Adrenal gland (tissue), 12 donors: Measurements from ENCODE around the gene CALML4. TPM values are rescaled to one million over a fixed set of nuclear protein-coding genes. Genes with fewer than 3 reads are reported as not detected.
A peak's percentile ranks its signal among the peaks of the same experiment; 100 is the strongest.
"Not testable (repeated sequence)": the region's sequence is repeated elsewhere in the genome, so short reads cannot be mapped to it uniquely, and the experiment has no call there.

Experiments used
- DNase-seq, 7 donors: peaks; one replicate each; pipeline ENCODE4 v3.0.0-alpha.2; 2019 to 2020
- H3K27ac ChIP-seq, 5 donors: fragments of 200-600 bp; sonication (generic) in 4 of 5; 1 replicate in 3 of 5; 2 replicates in 2 of 5; pipeline versions ENCODE4 v1.5.1 to v1.8.0; 2016 to 2020; ENCODE audit warnings: mild to moderate bottlenecking in 1 of 5
- H3K27me3 ChIP-seq: fragments of 200-600 bp; 2 replicates; pipeline ENCODE4 v1.8.0; 2021
- H3K36me3 ChIP-seq, 2 donors: fragments of 200-600 bp; replicated peaks in 1 of 2; 1 replicate in 1 of 2; 2 replicates in 1 of 2; pipeline versions ENCODE4 v1.5.1 to v1.8.0; 2018 to 2022
- H3K4me1 ChIP-seq, 2 donors: fragments of 200-600 bp; replicated peaks in 1 of 2; 1 replicate in 1 of 2; 2 replicates in 1 of 2; pipeline versions ENCODE4 v1.5.1 to v1.8.0; 2018 to 2021
- H3K4me3 ChIP-seq, 4 donors: fragments of 200-600 bp; sonication (generic) in 3 of 4; one replicate each; pipeline ENCODE4 v1.5.1; 2016 to 2018
- H3K9me3 ChIP-seq, 3 donors: fragments of 200-600 bp; sonication (generic) in 1 of 3; replicated peaks in 1 of 3; 1 replicate in 2 of 3; 2 replicates in 1 of 3; pipeline versions ENCODE4 v1.5.1 to v1.8.0; 2016 to 2021
- POLR2A ChIP-seq, 2 donors: fragments of 450-650 bp; IDR thresholded peaks; one replicate each; pipeline ENCODE4 v1.6.1; 2017; ENCODE audit warnings: antibody characterized with exemption in 2 of 2, mild to moderate bottlenecking in 2 of 2, moderate library complexity in 1 of 2
- WGBS, 4 donors: extraction: QIAGEN DNeasy Blood & Tissue Kit in 2 of 4; methylation state at CpG; one replicate each; pipeline versions ENCODE4 v1.1.5 to v1.1.7; 2013 to 2017; 5-methylcytosine and 5-hydroxymethylcytosine counted together
- intact Hi-C, 2 donors: fragments of 100-400 bp; cut with DNase I; formaldehyde crosslinking; loops; one replicate each; pipeline versions ENCODE4 v1.14.1 to v1.15.0; 2022 to 2023
- polyA plus RNA-seq, 3 donors: library from polyadenylated mRNA; stranded (reverse); fragments of 200-250 nt in 2 of 3; fragments of 350-450 nt in 1 of 3; fragmentation: Illumina TruSeq in 1 of 3; extraction: RNeasy Lipid Tissue Mini Kit (QIAGEN cat#74804) in 1 of 3; gene quantifications; one replicate each; pipeline ENCODE4 v1.2.3, GENCODE V29; 2013 to 2014
- total RNA-seq, 9 donors: library from RNA; depleted of rRNA in 4 of 9; stranded (reverse); fragments of >200 nt in 4 of 9; fragments of 120-200 nt in 1 of 9; fragmentation: NEBNext Ultra II Directional in 1 of 9; extraction: Animal tissue kit (Norgen Biotek cat#: 25700) in 1 of 9; gene quantifications; one replicate each; pipeline versions ENCODE4 v1.1.0 to v1.2.4, GENCODE V29; 2013 to 2023
- TF ChIP-seq, protein P1 (sequence below), 6 experiments: fragments of 450-650 bp in 4 of 6; fragments of 200-600 bp in 2 of 6; sonication (generic) in 1 of 6; IDR thresholded peaks; 1 replicate in 5 of 6; 2 replicates in 1 of 6; pipeline versions ENCODE4 v1.5.1 to v1.8.0; 2016 to 2021; ENCODE audit warnings: antibody characterized with exemption in 6 of 6, mild to moderate bottlenecking in 2 of 6, moderate library complexity in 1 of 6
- donor health status: healthy with polysubstance abuse.
- donor health status: Bipolar disorder and iron deficiency.
- donor health status: DM: yes; HTN: yes; CAD: no.
- donor health status: DM: no; HTN: no; CAD: no.
- donor health status: DM: no; HTN: no; CAD: no.
- donor health status: DM: yes; HTN: yes; CAD: no.

Gene CALML4
- total and polyA plus RNA-seq, 12 donors, result 3.3 to 25.1 (median 7.2) TPM

DNA sequence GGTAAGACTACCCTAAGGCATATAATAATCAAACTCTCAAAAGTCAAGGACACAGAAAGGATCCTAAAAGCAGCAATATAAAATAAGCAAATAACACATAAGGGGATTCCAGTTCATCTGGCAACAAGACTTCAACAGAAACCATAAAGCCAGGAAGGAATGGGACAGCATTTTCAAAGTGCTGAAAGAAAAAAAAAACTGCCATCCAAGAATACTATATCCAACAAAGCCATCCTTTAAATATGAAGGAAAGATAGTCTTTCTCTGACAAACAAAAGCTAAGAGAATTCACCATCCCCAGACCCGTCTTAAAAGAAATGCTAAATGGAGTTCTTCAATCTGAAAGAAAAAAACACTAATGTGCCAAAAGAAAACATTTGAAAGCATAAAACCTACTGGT lies 39.1 kb upstream of the CALML4 start:
- WGBS, 4 donors, result 90 to 100% (median 97%) methylated on average over 1 of the region's 1 CpG
- TF ChIP-seq, protein P1, sequence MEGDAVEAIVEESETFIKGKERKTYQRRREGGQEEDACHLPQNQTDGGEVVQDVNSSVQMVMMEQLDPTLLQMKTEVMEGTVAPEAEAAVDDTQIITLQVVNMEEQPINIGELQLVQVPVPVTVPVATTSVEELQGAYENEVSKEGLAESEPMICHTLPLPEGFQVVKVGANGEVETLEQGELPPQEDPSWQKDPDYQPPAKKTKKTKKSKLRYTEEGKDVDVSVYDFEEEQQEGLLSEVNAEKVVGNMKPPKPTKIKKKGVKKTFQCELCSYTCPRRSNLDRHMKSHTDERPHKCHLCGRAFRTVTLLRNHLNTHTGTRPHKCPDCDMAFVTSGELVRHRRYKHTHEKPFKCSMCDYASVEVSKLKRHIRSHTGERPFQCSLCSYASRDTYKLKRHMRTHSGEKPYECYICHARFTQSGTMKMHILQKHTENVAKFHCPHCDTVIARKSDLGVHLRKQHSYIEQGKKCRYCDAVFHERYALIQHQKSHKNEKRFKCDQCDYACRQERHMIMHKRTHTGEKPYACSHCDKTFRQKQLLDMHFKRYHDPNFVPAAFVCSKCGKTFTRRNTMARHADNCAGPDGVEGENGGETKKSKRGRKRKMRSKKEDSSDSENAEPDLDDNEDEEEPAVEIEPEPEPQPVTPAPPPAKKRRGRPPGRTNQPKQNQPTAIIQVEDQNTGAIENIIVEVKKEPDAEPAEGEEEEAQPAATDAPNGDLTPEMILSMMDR (IDR thresholded peaks at IDR 0.05), result no peak
- TF ChIP-seq POLR2A (IDR thresholded peaks at IDR 0.05), result no peak

GRCh38 chr15:68241088-68241935 lies 36.2 kb upstream of the CALML4 start:
- intact Hi-C loops, result no loop called here
- peaks cover 0 to 5% (median 5%) of the 10 kb centered on the region in 3 donors for H3K9me3 ChIP-seq
- H3K36me3 ChIP-seq, result no peaks in the 10 kb centered on the region
- H3K4me3 ChIP-seq, result no peak overlapping the region
- TF ChIP-seq POLR2A (IDR thresholded peaks at IDR 0.05), result no peak
- TF ChIP-seq, protein P1 (IDR thresholded peaks at IDR 0.05), result no peak
- no peaks in the 10 kb centered on the region for H3K27me3 ChIP-seq
- 77 to 82% (median 81%) methylated on average over 5 of the region's 5 CpGs for WGBS, 4 donors
- no peaks in the 10 kb centered on the region for H3K4me1 ChIP-seq
- no peak overlapping the region for H3K27ac ChIP-seq
- peak in 1 of 7 donors; percentile 28 for DNase-seq

More for the DNA sequence above, 39.1 kb upstream of the CALML4 start:
- H3K27me3 ChIP-seq, result no peaks in the 10 kb centered on the region
- intact Hi-C loops, result no loop called here
- peaks cover 0 to 5% (median 5%) of the 10 kb centered on the region in 3 donors for H3K9me3 ChIP-seq
- H3K4me3 ChIP-seq, result no peak overlapping the region
- DNase-seq, result no peak
- H3K4me1 ChIP-seq, result no peaks in the 10 kb centered on the region
- H3K36me3 ChIP-seq, result no peaks in the 10 kb centered on the region
- no peak overlapping the region for H3K27ac ChIP-seq

DNA sequence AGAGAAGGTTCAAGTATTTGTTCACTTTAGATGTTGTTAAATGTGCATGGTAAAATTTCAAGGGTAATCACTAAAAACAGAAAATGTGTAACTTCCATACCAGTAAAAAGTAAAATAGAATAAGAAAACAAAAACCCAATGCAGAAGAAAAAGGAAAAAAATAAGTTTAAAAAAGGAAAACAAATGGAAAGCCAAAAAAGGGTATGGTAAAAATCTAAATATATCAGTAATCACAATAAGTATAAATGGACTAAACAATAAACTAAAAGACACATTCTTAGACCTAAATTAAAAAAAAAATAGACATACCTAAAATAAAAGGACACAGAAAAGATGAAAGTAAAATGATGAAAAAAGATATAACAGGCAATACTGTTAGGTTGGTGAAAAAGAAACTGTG lies 33.9 kb upstream of the CALML4 start:
- no peak for TF ChIP-seq POLR2A (IDR thresholded peaks at IDR 0.05)
- TF ChIP-seq, protein P1 (IDR thresholded peaks at IDR 0.05), result no peak
- no peak overlapping the region for H3K27ac ChIP-seq
- H3K27me3 ChIP-seq, result no peaks in the 10 kb centered on the region
- H3K9me3 ChIP-seq, result peaks cover 0 to 5% (median 0%) of the 10 kb centered on the region in 3 donors
- H3K36me3 ChIP-seq, result no peaks in the 10 kb centered on the region
- no peak for DNase-seq
- H3K4me1 ChIP-seq, result no peaks in the 10 kb centered on the region
- intact Hi-C loops, result no loop called here
- no peak overlapping the region for H3K4me3 ChIP-seq

GRCh38 chr15:68235022-68235421 lies 29.9 kb upstream of the CALML4 start:
- no peaks in the 10 kb centered on the region for H3K27me3 ChIP-seq
- peaks cover 0 to 3% of the 10 kb centered on the region in 2 donors for H3K4me1 ChIP-seq
- no peak overlapping the region for H3K4me3 ChIP-seq
- no peak for TF ChIP-seq POLR2A (IDR thresholded peaks at IDR 0.05)
- TF ChIP-seq, protein P1 (IDR thresholded peaks at IDR 0.05), result no peak
- peaks cover 0 to 4% (median 0%) of the 10 kb centered on the region in 3 donors for H3K9me3 ChIP-seq
- intact Hi-C loops, result no loop called here
- H3K36me3 ChIP-seq, result no peaks in the 10 kb centered on the region
- WGBS, 4 donors, result 84 to 95% (median 86%) methylated on average over 3 to 4 of the region's 4 CpGs
- no peak overlapping the region for H3K27ac ChIP-seq
- DNase-seq, result peak in 1 of 7 donors; percentile 30

DNA sequence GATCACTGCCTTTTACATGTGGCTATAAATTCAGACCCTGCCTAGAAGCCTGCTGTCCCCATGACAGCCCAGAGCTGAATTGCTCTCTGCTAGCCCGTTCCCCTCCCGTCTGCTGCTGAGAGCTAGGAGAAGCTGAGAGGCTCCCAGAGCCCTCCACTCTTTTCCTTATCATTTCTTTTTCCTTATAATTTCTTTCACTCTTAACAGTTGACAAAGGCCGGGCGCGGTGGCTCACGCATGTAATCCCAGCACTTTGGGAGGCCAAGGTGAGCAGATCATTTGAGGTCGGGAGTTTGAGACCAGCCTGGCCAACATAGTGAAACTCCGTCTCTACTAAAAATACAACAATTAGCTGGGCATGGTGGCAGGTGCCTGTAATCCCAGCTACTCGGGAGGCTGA lies 29.4 kb upstream of the CALML4 start:
- H3K4me3 ChIP-seq, intact Hi-C loops, H3K27ac ChIP-seq, H3K36me3 ChIP-seq, H3K4me1 ChIP-seq, H3K27me3 ChIP-seq, H3K9me3 ChIP-seq: not testable (repeated sequence)
- WGBS, 4 donors, result 88 to 96% (median 92%) methylated on average over 9 of the region's 9 CpGs
- DNase-seq, result peak in 1 of 7 donors; percentile 38
